OCI-LY1 (cell line): ENCODE results near the gene ARSI.

Source experiments
- H2AFZ ChIP-seq: fragments of 200-600 bp; sonication (generic), shearing (Covaris generic); 2 replicates; pipeline ENCODE4 v1.6.0; 2014; ENCODE audit warnings: antibody characterized with exemption, mild to moderate bottlenecking, low read length
- H3F3A ChIP-seq: fragments of 200-600 bp; sonication (generic), shearing (Covaris generic); 2 replicates; pipeline ENCODE4 v1.6.0; 2014; ENCODE audit warnings: mild to moderate bottlenecking, antibody characterized with exemption, low read length, moderate library complexity; ENCODE audit not compliant: insufficient read depth
- H3K27ac ChIP-seq: fragments of 200-600 bp; sonication (generic); 2 replicates; pipeline ENCODE4 v1.5.1; 2014; ENCODE audit warnings: low read length, mixed run types, mild to moderate bottlenecking, low read depth; ENCODE audit not compliant: poor library complexity, severe bottlenecking
- H3K27me3 ChIP-seq: fragments of 200-600 bp; sonication (generic); 2 replicates; pipeline ENCODE4 v1.6.0; 2014; ENCODE audit warnings: antibody characterized with exemption, mild to moderate bottlenecking, low read length, moderate library complexity; ENCODE audit not compliant: insufficient read depth
- H3K36me3 ChIP-seq: fragments of 200-600 bp; sonication (generic); 2 replicates; pipeline ENCODE4 v1.6.1; 2014; ENCODE audit warnings: mild to moderate bottlenecking, antibody characterized with exemption, low read length, moderate library complexity, mixed read lengths; ENCODE audit not compliant: insufficient read depth
- H3K4me1 ChIP-seq: fragments of 200-600 bp; sonication (generic); 2 replicates; pipeline ENCODE4 v1.5.1; 2014; ENCODE audit warnings: mild to moderate bottlenecking, low read length, moderate library complexity; ENCODE audit not compliant: insufficient read depth, severe bottlenecking
- H3K4me2 ChIP-seq: fragments of 200-600 bp; sonication (generic), shearing (Covaris generic); 2 replicates; pipeline ENCODE4 v1.6.1; 2014; ENCODE audit warnings: low read length
- H3K4me3 ChIP-seq: fragments of 200-600 bp; sonication (generic); 2 replicates; pipeline ENCODE4 v1.5.1; 2014; ENCODE audit warnings: low read length, low read depth, mild to moderate bottlenecking, mixed read lengths; ENCODE audit not compliant: poor library complexity, severe bottlenecking
- H3K79me2 ChIP-seq: fragments of 200-600 bp; shearing (Covaris generic); 2 replicates; pipeline ENCODE4 v1.6.1; 2016; ENCODE audit warnings: mixed run types, low read length, mixed read lengths; ENCODE audit not compliant: insufficient read depth
- H3K9ac ChIP-seq: fragments of 200-600 bp; sonication (generic), shearing (Covaris generic); 2 replicates; pipeline ENCODE4 v1.6.1; 2014; ENCODE audit warnings: mild to moderate bottlenecking, low read length, mixed read lengths
- H3K9me2 ChIP-seq: fragments of 200-600 bp; sonication (generic), shearing (Covaris generic); 2 replicates; pipeline ENCODE4 v1.6.1; 2014; ENCODE audit warnings: low read depth, mild to moderate bottlenecking, low read length, mixed read lengths
- H3K9me3 ChIP-seq: fragments of 200-600 bp; shearing (Covaris generic); 2 replicates; pipeline ENCODE4 v1.6.1; 2014; ENCODE audit warnings: low read length, mixed read lengths
- H4K20me1 ChIP-seq: fragments of 200-600 bp; sonication (generic), shearing (Covaris generic); 2 replicates; pipeline ENCODE4 v1.6.0; 2016; ENCODE audit warnings: mild to moderate bottlenecking, low read length; ENCODE audit not compliant: insufficient read depth
- EZH2 ChIP-seq: fragments of 200-600 bp; sonication (generic), shearing (Covaris generic); IDR thresholded peaks from 2 replicates; pipeline ENCODE4 v1.8.0; 2017; ENCODE audit warnings: borderline replicate concordance, mixed run types, mild to moderate bottlenecking, antibody characterized with exemption, low read length, moderate library complexity, mixed read lengths
- TF ChIP-seq, protein P1 (sequence below): fragments of 200-600 bp; sonication (generic), shearing (Covaris generic); IDR thresholded peaks from 2 replicates; pipeline ENCODE4 v1.5.1; 2017; ENCODE audit warnings: mild to moderate bottlenecking, antibody characterized with exemption, low read length, moderate library complexity, mixed read lengths

Gene ARSI

GRCh38 chr5:150283904-150284303 is 18.8 kb downstream of the ARSI start:
- Histone ChIP-seq H3K27me3 (peaks cover 15% of the 10 kb centered on the region), H3K27ac (no peak overlapping the region), H2AFZ (no peak overlapping the region), H3K4me3 (no peak overlapping the region), H3K4me1 (no peaks in the 10 kb centered on the region), H3K9me2 (no peaks in the 10 kb centered on the region), H4K20me1 (no peaks in the 10 kb centered on the region), H3K9me3 (no peaks in the 10 kb centered on the region), H3K79me2 (no peaks in the 10 kb centered on the region), H3K9ac (no peak overlapping the region), H3K4me2 (no peak overlapping the region), H3K36me3 (no peaks in the 10 kb centered on the region), H3F3A (no peaks in the 10 kb centered on the region)
- TF ChIP-seq, protein P1, sequence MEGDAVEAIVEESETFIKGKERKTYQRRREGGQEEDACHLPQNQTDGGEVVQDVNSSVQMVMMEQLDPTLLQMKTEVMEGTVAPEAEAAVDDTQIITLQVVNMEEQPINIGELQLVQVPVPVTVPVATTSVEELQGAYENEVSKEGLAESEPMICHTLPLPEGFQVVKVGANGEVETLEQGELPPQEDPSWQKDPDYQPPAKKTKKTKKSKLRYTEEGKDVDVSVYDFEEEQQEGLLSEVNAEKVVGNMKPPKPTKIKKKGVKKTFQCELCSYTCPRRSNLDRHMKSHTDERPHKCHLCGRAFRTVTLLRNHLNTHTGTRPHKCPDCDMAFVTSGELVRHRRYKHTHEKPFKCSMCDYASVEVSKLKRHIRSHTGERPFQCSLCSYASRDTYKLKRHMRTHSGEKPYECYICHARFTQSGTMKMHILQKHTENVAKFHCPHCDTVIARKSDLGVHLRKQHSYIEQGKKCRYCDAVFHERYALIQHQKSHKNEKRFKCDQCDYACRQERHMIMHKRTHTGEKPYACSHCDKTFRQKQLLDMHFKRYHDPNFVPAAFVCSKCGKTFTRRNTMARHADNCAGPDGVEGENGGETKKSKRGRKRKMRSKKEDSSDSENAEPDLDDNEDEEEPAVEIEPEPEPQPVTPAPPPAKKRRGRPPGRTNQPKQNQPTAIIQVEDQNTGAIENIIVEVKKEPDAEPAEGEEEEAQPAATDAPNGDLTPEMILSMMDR, result no peak
- no peak for TF ChIP-seq EZH2

- no peak overlapping the region for H3K4me3 ChIP-seq
- no peak overlapping the region for H2AFZ ChIP-seq
- H3K9ac ChIP-seq, result no peak overlapping the region
- H3K36me3 ChIP-seq, result no peaks in the 10 kb centered on the region
- no peak overlapping the region for H3K4me2 ChIP-seq
- H3K9me2 ChIP-seq, result no peaks in the 10 kb centered on the region
- H3K79me2 ChIP-seq, result no peaks in the 10 kb centered on the region
- H3K4me1 ChIP-seq, result no peaks in the 10 kb centered on the region
- H3K27me3 ChIP-seq, result peaks cover 15% of the 10 kb centered on the region
- no peaks in the 10 kb centered on the region for H3K9me3 ChIP-seq
- no peak overlapping the region for H3K27ac ChIP-seq
- no peaks in the 10 kb centered on the region for H3F3A ChIP-seq
- TF ChIP-seq EZH2, result no peak
- TF ChIP-seq, protein P1, result no peak
- H4K20me1 ChIP-seq, result no peaks in the 10 kb centered on the region
Measured at GRCh38 chr5:150281987-150282386, 20.7 kb downstream of the ARSI start.

DNA sequence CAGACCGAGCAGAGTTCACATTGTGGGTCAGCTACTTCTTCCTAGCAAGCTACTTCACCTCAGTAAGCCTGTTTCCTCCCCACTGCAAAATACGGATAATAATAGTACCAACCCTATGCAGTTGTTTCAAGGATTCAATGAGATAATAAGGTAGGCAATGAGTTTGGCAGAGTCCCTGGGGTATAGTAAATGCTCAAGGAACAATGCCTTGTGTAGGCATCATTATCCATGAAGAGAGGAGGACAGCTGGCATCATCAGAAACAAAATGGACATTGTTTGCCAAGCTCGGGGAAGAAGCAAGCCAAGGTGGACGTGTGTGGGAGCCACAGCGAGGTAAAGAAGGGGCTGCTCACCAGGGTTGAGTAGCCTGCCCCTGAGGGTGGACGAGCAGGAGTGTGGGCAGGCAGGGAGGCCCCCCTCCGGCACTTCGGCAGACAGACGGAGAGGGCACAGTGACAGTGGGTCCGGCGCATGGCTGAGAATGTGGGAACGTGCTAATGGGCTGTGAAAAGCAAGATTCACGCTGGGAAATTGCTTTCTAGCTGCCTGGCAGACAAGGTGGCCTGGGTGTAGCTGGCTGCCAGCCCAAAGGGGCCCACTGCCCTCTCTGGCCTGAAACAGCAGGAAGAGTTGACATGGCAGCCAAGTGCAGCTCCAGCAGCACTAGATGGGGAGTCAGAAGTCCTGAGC is 23.2 kb downstream of the ARSI start:
- Histone ChIP-seq H3K9ac (no peak overlapping the region), H4K20me1 (no peaks in the 10 kb centered on the region), H3K4me2 (no peak overlapping the region), H3K9me2 (no peaks in the 10 kb centered on the region), H3K4me1 (no peaks in the 10 kb centered on the region), H3K79me2 (no peaks in the 10 kb centered on the region), H3K4me3 (no peak overlapping the region), H3F3A (no peaks in the 10 kb centered on the region), H3K27ac (no peak overlapping the region), H2AFZ (no peak overlapping the region), H3K36me3 (no peaks in the 10 kb centered on the region), H3K9me3 (no peaks in the 10 kb centered on the region), H3K27me3 (peaks cover 7% of the 10 kb centered on the region; the same call in 1 of the 2 replicates)
- TF ChIP-seq EZH2, result no peak
- TF ChIP-seq, protein P1, result no peak
